ENCODE measurements around the gene NEDD4L. TPM values are rescaled to one million over a fixed set of nuclear protein-coding genes. Genes with fewer than 3 reads are reported as not detected.

The NEDD4L gene
- total RNA-seq, 2 donors from 2014 or later = 149 to 212 TPM

DNA sequence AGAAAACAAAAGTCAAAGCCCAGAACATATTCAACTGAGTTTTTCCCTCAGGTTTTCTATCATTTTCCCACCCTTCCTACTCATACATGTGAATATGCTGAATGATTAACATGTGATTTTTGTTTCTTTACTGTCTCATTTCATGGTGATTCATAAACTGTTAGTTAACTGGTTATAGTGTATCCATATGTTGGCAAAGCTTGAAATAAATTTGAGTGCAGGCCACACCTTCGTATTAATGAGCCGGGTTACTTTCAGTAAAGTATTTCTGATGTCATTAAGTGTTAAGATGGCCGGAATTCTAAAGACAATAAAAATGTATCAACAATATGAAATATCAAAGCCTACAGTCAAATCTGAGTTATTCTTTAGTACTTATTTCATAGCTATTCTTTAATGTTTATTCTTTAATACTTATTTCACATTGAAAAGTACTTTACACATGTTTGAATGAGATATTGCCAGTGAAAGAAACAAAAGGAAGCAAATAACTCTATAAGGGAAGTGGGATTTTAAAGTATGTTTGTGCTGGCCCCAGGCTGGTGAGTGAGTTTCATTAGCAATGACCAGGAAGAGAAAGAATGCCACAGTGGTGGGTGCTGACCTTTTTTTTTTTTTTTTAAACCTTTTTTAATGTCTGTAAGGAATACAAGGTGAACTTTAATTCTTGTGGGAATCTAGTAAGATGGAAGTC, 178.6 kb downstream of the NEDD4L start:
- Histone ChIP-seq H3K27ac (peak overlapping the region; percentile 76), H3K9ac (ENCODE audit: low read depth in 2 of 2, low read length in 2 of 2) (peak overlapping the region in 1 of 2 donors; percentile 51), H3K9me3 (no peaks in the 10 kb centered on the region), H3K36me3 (no peaks in the 10 kb centered on the region), H3K27me3 (no peaks in the 10 kb centered on the region), H3K4me3 (peak overlapping the region; percentile 19), H3K4me1 (peaks cover 8% of the 10 kb centered on the region)
- DNase-seq = no peak
- intact Hi-C loops (cut with DNase I) = no loop called here
- TF ChIP-seq, protein P1, sequence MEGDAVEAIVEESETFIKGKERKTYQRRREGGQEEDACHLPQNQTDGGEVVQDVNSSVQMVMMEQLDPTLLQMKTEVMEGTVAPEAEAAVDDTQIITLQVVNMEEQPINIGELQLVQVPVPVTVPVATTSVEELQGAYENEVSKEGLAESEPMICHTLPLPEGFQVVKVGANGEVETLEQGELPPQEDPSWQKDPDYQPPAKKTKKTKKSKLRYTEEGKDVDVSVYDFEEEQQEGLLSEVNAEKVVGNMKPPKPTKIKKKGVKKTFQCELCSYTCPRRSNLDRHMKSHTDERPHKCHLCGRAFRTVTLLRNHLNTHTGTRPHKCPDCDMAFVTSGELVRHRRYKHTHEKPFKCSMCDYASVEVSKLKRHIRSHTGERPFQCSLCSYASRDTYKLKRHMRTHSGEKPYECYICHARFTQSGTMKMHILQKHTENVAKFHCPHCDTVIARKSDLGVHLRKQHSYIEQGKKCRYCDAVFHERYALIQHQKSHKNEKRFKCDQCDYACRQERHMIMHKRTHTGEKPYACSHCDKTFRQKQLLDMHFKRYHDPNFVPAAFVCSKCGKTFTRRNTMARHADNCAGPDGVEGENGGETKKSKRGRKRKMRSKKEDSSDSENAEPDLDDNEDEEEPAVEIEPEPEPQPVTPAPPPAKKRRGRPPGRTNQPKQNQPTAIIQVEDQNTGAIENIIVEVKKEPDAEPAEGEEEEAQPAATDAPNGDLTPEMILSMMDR (IDR thresholded peaks at IDR 0.05) = no peak

- H3K4me3 ChIP-seq = no peak overlapping the region
These were observed 179.8 kb downstream of the NEDD4L start for GRCh38 chr18:58223717-58224424.

GRCh38 chr18:58224425-58224750, 180.4 kb downstream of the NEDD4L start:
- DNase-seq = no peak
- H3K36me3 ChIP-seq = no peaks in the 10 kb centered on the region
- peak overlapping the region; percentile 76 for H3K27ac ChIP-seq
- peak overlapping the region in 1 of 2 donors; percentile 78 for H3K9ac ChIP-seq (ENCODE audit: low read depth in 2 of 2, low read length in 2 of 2)
- TF ChIP-seq, protein P1 (IDR thresholded peaks at IDR 0.05) = no peak
- intact Hi-C loops (cut with DNase I) = no loop called here
- peaks cover 8% of the 10 kb centered on the region for H3K4me1 ChIP-seq
- no peak overlapping the region for H3K4me3 ChIP-seq
- no peaks in the 10 kb centered on the region for H3K27me3 ChIP-seq
- no peaks in the 10 kb centered on the region for H3K9me3 ChIP-seq

More at GRCh38 chr18:58223717-58224424, 179.8 kb downstream of the NEDD4L start:
- H3K36me3 ChIP-seq = no peaks in the 10 kb centered on the region
- H3K27me3 ChIP-seq = no peaks in the 10 kb centered on the region
- intact Hi-C loops (cut with DNase I) = no loop called here
- TF ChIP-seq, protein P1 (IDR thresholded peaks at IDR 0.05) = no peak
- no peaks in the 10 kb centered on the region for H3K9me3 ChIP-seq
- H3K4me1 ChIP-seq = peaks cover 8% of the 10 kb centered on the region
- H3K27ac ChIP-seq = peak overlapping the region; percentile 76
- peak overlapping the region; percentile 41 to 78 for H3K9ac ChIP-seq (ENCODE audit: low read depth in 2 of 2, low read length in 2 of 2)
- DNase-seq = peak; percentile 77

DNA sequence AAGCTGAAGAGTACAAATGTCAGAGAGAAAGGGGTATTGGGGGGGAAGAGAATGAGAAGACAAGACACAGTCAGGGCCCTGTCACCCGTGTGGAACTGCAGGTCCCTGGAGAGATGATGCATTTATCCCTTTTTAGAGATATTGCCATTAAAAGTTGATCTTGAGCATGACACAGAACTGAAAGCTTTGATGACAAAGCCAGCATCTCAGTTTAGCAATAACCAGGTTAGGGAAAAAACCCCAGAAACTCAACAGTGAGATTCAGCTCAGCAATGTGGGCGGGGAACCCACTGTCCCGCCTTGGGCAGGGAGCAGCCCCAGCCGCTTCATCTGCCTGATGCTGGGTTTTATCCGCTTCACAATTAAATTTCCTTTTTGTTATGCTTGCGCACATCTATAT, 181.1 kb downstream of the NEDD4L start:
- Histone ChIP-seq H3K27ac (no peak overlapping the region), H3K4me1 (peaks cover 8% of the 10 kb centered on the region), H3K9ac (ENCODE audit: low read depth in 2 of 2, low read length in 2 of 2) (no peak overlapping the region), H3K9me3 (no peaks in the 10 kb centered on the region), H3K4me3 (no peak overlapping the region), H3K27me3 (no peaks in the 10 kb centered on the region), H3K36me3 (no peaks in the 10 kb centered on the region)
- intact Hi-C loops (cut with DNase I) = no loop called here
- no peak for DNase-seq
- TF ChIP-seq, protein P1 (IDR thresholded peaks at IDR 0.05) = no peak

- TF ChIP-seq, protein P1 (IDR thresholded peaks at IDR 0.05) = no peak
- H3K4me1 ChIP-seq = peaks cover 5% of the 10 kb centered on the region
- no peak overlapping the region for H3K9ac ChIP-seq (ENCODE audit: low read depth in 2 of 2, low read length in 2 of 2)
- H3K27me3 ChIP-seq = no peaks in the 10 kb centered on the region
- DNase-seq = peak; percentile 15
- no peaks in the 10 kb centered on the region for H3K36me3 ChIP-seq
- H3K27ac ChIP-seq = no peak overlapping the region
- intact Hi-C loops (cut with DNase I) = no loop called here
- no peak overlapping the region for H3K4me3 ChIP-seq
- H3K9me3 ChIP-seq = no peaks in the 10 kb centered on the region
These were observed 182.4 kb downstream of the NEDD4L start for GRCh38 chr18:58226429-58226828.

All from colonic mucosa (tissue), 4 donors.